WTC11 (cell line): ENCODE data around the gene PFDN2. TPM values are rescaled to one million over a fixed set of nuclear protein-coding genes. Genes with fewer than 3 reads are reported as not detected.

Experiments
- ATAC-seq: fragments of 200-7000 bp; cut with Tn5 transposase; 2 replicates; pipeline ENCODE4 v1.10.0; 2021; ENCODE audit warnings: mild to moderate bottlenecking, moderate library complexity
- CTCF ChIA-PET: fragments of 300-600 bp; sonication (Branson Sonifier 250); formaldehyde crosslinking; loops from one replicate; lab custom pipeline; 2021; ENCODE audit warnings: antibody characterized with exemption; lab: Charles Lee
- POLR2A ChIA-PET: fragments of 350-600 bp; sonication (Branson Sonifier 250); formaldehyde crosslinking; loops from one replicate; lab custom pipeline; 2021; ENCODE audit warnings: antibody characterized with exemption; lab: Charles Lee
- DNase-seq: peaks from one replicate; pipeline ENCODE4 v3.0.0; 2021; ENCODE audit warnings: low spot score
- H3K27ac Mint-ChIP-seq: 2 replicates; pipeline ENCODE4 v1.8.0; 2021; ENCODE audit warnings: mixed read lengths
- H3K27me3 Mint-ChIP-seq: 2 replicates; pipeline ENCODE4 v1.8.0; 2021; ENCODE audit warnings: low read depth, mild to moderate bottlenecking, moderate library complexity, mixed read lengths
- H3K36me3 Mint-ChIP-seq: 2 replicates; pipeline ENCODE4 v1.8.0; 2021; ENCODE audit warnings: mixed read lengths
- H3K4me1 Mint-ChIP-seq: 2 replicates; pipeline ENCODE4 v1.8.0; 2022; ENCODE audit warnings: mixed read lengths
- H3K4me3 Mint-ChIP-seq: 2 replicates; pipeline ENCODE4 v1.8.0; 2021; ENCODE audit warnings: mild to moderate bottlenecking, moderate library complexity, mixed read lengths
- H3K9me3 Mint-ChIP-seq: 2 replicates; pipeline ENCODE4 v1.8.0; 2021; ENCODE audit warnings: mixed read lengths
- CDX4 ChIP-seq: fragments of 250-450 bp; sonication (Bioruptor Pico); IDR thresholded peaks from 2 replicates; pipeline ENCODE4 v1.9.0; 2021; ENCODE audit warnings: moderate library complexity, mild to moderate bottlenecking, inconsistent platforms, borderline replicate concordance
- CREM ChIP-seq: sonication (generic); formaldehyde crosslinking; IDR thresholded peaks from 2 replicates; pipeline ENCODE4 v1.8.1; 2022; ENCODE audit warnings: mild to moderate bottlenecking, missing genetic modification reagents, moderate library complexity
- E2F5 ChIP-seq: sonication (generic); formaldehyde crosslinking; IDR thresholded peaks from 2 replicates; pipeline ENCODE4 v1.8.1; 2022; ENCODE audit warnings: mild to moderate bottlenecking, moderate library complexity, missing genetic modification reagents
- IRF1 ChIP-seq: sonication (generic); formaldehyde crosslinking; IDR thresholded peaks from 2 replicates; pipeline ENCODE4 v1.8.0; 2023; ENCODE audit warnings: missing genetic modification reagents
- JUN ChIP-seq: sonication (generic); formaldehyde crosslinking; IDR thresholded peaks from 2 replicates; pipeline ENCODE4 v1.8.0; 2023; ENCODE audit warnings: mild to moderate bottlenecking, missing genetic modification reagents
- KAT7 ChIP-seq: sonication (generic); formaldehyde crosslinking; IDR thresholded peaks from 2 replicates; pipeline ENCODE4 v1.8.1; 2023; ENCODE audit warnings: missing genetic modification reagents, mild to moderate bottlenecking, borderline replicate concordance
- MXD4 ChIP-seq: fragments of 250-450 bp; sonication (Bioruptor Pico); IDR thresholded peaks from 2 replicates; pipeline ENCODE4 v1.8.0; 2021; ENCODE audit warnings: mild to moderate bottlenecking, moderate library complexity, borderline replicate concordance
- NFYB ChIP-seq: sonication (generic); formaldehyde crosslinking; conservative IDR thresholded peaks from 2 replicates; pipeline ENCODE4 v1.8.0; 2022; ENCODE audit warnings: low read depth, missing genetic modification reagents
- NR2C2 ChIP-seq: sonication (generic); formaldehyde crosslinking; IDR thresholded peaks from 2 replicates; pipeline ENCODE4 v1.8.0; 2022; ENCODE audit warnings: mild to moderate bottlenecking, missing genetic modification reagents
- PRDM15 ChIP-seq: sonication (generic); formaldehyde crosslinking; IDR thresholded peaks from 2 replicates; pipeline ENCODE4 v1.8.0; 2022; ENCODE audit warnings: missing genetic modification reagents
- RORB ChIP-seq: fragments of 250-450 bp; sonication (Bioruptor Pico); IDR thresholded peaks from 2 replicates; pipeline ENCODE4 v1.9.0; 2021; ENCODE audit warnings: mild to moderate bottlenecking
- SMAD3 ChIP-seq: sonication (generic); formaldehyde crosslinking; IDR thresholded peaks from 2 replicates; pipeline ENCODE4 v1.8.0; 2022; ENCODE audit warnings: missing genetic modification reagents, mild to moderate bottlenecking, borderline replicate concordance
- SMAD4 ChIP-seq: sonication (generic); formaldehyde crosslinking; IDR thresholded peaks from 2 replicates; pipeline ENCODE4 v1.8.0; 2022; ENCODE audit warnings: mild to moderate bottlenecking, missing genetic modification reagents
- SOX15 ChIP-seq: fragments of 250-450 bp; sonication (Bioruptor Pico); IDR thresholded peaks from 2 replicates; pipeline ENCODE4 v1.9.0; 2021; ENCODE audit warnings: mild to moderate bottlenecking
- ZBTB21 ChIP-seq: sonication (generic); formaldehyde crosslinking; IDR thresholded peaks from 2 replicates; pipeline ENCODE4 v1.8.1; 2023; ENCODE audit warnings: mild to moderate bottlenecking, missing genetic modification reagents, borderline replicate concordance
- ZBTB43 ChIP-seq: sonication (generic); formaldehyde crosslinking; IDR thresholded peaks from 2 replicates; pipeline ENCODE4 v1.8.1; 2023; ENCODE audit warnings: mild to moderate bottlenecking, missing genetic modification reagents
- ZMAT4 ChIP-seq: fragments of 250-450 bp; sonication (Bioruptor Pico); IDR thresholded peaks from 2 replicates; pipeline ENCODE4 v1.9.0; 2021; ENCODE audit warnings: mild to moderate bottlenecking
- ZNF219 ChIP-seq: sonication (generic); formaldehyde crosslinking; IDR thresholded peaks from 2 replicates; pipeline ENCODE4 v1.8.0; 2023; ENCODE audit warnings: missing genetic modification reagents, mild to moderate bottlenecking, borderline replicate concordance
- total RNA-seq: library from RNA; stranded (reverse); gene quantifications from 3 replicates; pipeline ENCODE4 v1.2.3, GENCODE V29; 2021
- TF ChIP-seq, protein P1 (sequence below): sonication (generic); formaldehyde crosslinking; IDR thresholded peaks from 2 replicates; pipeline ENCODE4 v1.8.1; 2023; ENCODE audit warnings: mild to moderate bottlenecking, missing genetic modification reagents, borderline replicate concordance

The PFDN2 gene
- total RNA-seq, 1 experiment from 2014 or later, result 92.6 TPM

- Mint-ChIP-seq H3K4me3 (no peak overlapping the region), H3K27ac (no peak overlapping the region), H3K4me1 (peaks cover 7% of the 10 kb centered on the region), H3K9me3 (no peaks in the 10 kb centered on the region), H3K27me3 (no peaks in the 10 kb centered on the region), H3K36me3 (peaks cover 3% of the 10 kb centered on the region; the same call in 1 of the 2 replicates)
- TF ChIP-seq E2F5 (CRISPR knock-in tag) (no peak), NFYB (CRISPR knock-in tag) (no peak), PRDM15 (CRISPR knock-in tag) (no peak), MXD4 (CRISPR knock-in tag) (no peak), CREM (CRISPR knock-in tag) (no peak)
- DNase-seq (no peak), ATAC-seq (no peak)
- POLR2A ChIA-PET, result no interaction called here
- CTCF ChIA-PET, result no interaction called here
These were observed 6.7 kb downstream of the PFDN2 start for GRCh38 chr1:161111117-161111516.

DNA sequence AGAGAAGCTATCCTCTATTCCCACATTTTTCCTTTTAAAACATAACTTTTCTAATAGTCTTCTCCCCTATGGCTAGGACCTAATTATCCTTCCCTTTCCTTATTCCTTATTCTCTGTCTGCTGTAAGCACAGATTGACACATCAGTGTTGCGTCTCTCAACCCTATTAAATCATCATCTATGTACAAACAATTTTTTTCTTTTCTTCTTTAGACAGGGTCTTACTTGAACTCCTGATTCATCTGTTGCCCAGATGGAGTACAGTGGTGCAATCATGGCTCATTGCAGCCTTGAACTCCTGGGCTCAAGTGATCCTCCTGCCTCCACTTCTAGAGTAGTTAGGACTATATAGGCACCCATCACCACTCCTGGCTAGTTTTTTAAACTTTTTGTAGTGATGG, 11.4 kb downstream of the PFDN2 start:
- 0 out of 2 replicates have a peak overlapping the region, but pooled peaks have one; percentile 31 for H3K27ac Mint-ChIP-seq
- no peak overlapping the region for H3K4me3 Mint-ChIP-seq
- ATAC-seq, result no peak
- POLR2A ChIA-PET, result no interaction called here
- TF ChIP-seq CDX4 (no peak), MXD4 (CRISPR knock-in tag) (no peak), ZMAT4 (CRISPR knock-in tag) (no peak)
- TF ChIP-seq, all 79 proteins: peak for 0
- Mint-ChIP-seq H3K36me3 (peaks cover 7% of the 10 kb centered on the region), H3K4me1 (peaks cover 3% of the 10 kb centered on the region; the same call in 1 of the 2 replicates), H3K9me3 (no peaks in the 10 kb centered on the region), H3K27me3 (no peaks in the 10 kb centered on the region)
- DNase-seq, result no peak
- CTCF ChIA-PET, result interaction anchor here (0.5 kb wide), 1 partner anchor 116 kb away, joined by 3 read pairs; no protein-coding TSS in a partner anchor

- Mint-ChIP-seq H3K27ac (no peak overlapping the region), H3K9me3 (no peaks in the 10 kb centered on the region), H3K4me3 (no peak overlapping the region), H3K36me3 (peaks cover 15% of the 10 kb centered on the region), H3K4me1 (peaks cover 9% of the 10 kb centered on the region), H3K27me3 (no peaks in the 10 kb centered on the region)
- CTCF ChIA-PET, result interaction anchor here (1.1 to 8.2 kb wide), 3 partner anchors 30 to 103 kb away, joined by 4 to 109 read pairs (median 7); partner anchors contain the start of gene ARHGAP30
- POLR2A ChIA-PET, result no interaction called here
- ATAC-seq (no peak), DNase-seq (no peak)
- TF ChIP-seq CDX4, result no peak
- no peak for TF ChIP-seq ZBTB21 (CRISPR knock-in tag)
- TF ChIP-seq, protein P1, sequence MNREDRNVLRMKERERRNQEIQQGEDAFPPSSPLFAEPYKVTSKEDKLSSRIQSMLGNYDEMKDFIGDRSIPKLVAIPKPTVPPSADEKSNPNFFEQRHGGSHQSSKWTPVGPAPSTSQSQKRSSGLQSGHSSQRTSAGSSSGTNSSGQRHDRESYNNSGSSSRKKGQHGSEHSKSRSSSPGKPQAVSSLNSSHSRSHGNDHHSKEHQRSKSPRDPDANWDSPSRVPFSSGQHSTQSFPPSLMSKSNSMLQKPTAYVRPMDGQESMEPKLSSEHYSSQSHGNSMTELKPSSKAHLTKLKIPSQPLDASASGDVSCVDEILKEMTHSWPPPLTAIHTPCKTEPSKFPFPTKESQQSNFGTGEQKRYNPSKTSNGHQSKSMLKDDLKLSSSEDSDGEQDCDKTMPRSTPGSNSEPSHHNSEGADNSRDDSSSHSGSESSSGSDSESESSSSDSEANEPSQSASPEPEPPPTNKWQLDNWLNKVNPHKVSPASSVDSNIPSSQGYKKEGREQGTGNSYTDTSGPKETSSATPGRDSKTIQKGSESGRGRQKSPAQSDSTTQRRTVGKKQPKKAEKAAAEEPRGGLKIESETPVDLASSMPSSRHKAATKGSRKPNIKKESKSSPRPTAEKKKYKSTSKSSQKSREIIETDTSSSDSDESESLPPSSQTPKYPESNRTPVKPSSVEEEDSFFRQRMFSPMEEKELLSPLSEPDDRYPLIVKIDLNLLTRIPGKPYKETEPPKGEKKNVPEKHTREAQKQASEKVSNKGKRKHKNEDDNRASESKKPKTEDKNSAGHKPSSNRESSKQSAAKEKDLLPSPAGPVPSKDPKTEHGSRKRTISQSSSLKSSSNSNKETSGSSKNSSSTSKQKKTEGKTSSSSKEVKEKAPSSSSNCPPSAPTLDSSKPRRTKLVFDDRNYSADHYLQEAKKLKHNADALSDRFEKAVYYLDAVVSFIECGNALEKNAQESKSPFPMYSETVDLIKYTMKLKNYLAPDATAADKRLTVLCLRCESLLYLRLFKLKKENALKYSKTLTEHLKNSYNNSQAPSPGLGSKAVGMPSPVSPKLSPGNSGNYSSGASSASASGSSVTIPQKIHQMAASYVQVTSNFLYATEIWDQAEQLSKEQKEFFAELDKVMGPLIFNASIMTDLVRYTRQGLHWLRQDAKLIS, result no peak
- TF ChIP-seq ZNF219, result no peak
- no peak for TF ChIP-seq KAT7 (CRISPR knock-in tag)
- TF ChIP-seq RORB (CRISPR knock-in tag), result no peak
- no peak for TF ChIP-seq SMAD3 (CRISPR knock-in tag)
- no peak for TF ChIP-seq SOX15 (CRISPR knock-in tag)
- TF ChIP-seq JUN (CRISPR knock-in tag), result no peak
- no peak for TF ChIP-seq IRF1 (CRISPR knock-in tag)
- TF ChIP-seq SMAD4 (CRISPR knock-in tag), result no peak
- no peak for TF ChIP-seq ZBTB43 (CRISPR knock-in tag)
- no peak for TF ChIP-seq NR2C2 (CRISPR knock-in tag)
These were observed 17.3 kb downstream of the PFDN2 start for GRCh38 chr1:161100556-161100955.
